ENCODE measurements around the gene VSX2. TPM values are rescaled to one million over a fixed set of nuclear protein-coding genes. Genes with fewer than 3 reads are reported as not detected.

VSX2 gene
- total RNA-seq (not detected), polyA plus RNA-seq (not detected)
- long read RNA-seq, donor 1, result 0 reads
- long read RNA-seq, donor 2, result 0 reads
- long read RNA-seq, donor 3, result 0 reads
- long read RNA-seq, donor 4, result 0 reads
- long read RNA-seq, donor 5, result 0 reads

DNA sequence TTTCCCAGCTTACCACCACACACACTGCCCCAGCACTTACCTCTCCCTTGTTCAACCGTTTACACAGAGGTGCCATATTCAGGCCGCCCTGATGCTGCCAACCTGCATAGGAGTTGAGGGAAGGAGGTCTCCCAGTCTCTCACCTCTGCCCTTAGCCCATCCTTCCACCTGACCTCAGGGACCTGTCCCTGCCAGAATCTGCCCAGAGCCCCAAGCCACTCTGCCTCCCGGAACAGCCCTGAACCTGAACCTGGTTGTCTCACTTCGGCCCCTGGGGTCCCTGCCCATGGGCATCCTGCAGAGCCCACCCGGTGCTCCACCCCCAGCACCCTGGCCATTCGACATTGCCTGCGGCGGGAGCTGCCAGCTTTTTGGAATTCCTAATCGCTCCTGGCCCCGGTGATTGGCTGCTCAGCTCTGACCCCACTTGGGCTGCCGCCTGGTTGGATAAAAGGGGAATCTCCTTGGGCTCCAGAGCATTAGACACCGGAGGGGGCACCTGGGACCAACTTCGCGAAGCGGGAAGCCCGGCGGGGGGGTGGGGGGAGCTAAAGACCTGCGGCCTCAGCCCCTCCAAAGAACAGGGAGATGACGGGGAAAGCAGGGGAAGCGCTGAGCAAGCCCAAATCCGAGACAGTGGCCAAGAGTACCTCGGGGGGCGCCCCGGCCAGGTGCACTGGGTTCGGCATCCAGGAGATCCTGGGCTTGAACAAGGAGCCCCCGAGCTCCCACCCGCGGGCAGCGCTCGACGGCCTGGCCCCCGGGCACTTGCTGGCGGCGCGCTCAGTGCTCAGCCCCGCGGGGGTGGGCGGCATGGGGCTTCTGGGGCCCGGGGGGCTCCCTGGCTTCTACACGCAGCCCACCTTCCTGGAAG is at the start of gene VSX2:
Gene VSX2, plus strand, starts transcription at position 476 of the 874 bp plus-strand sequence. Its CDS starts 113 bp downstream, at position 589.
- H3K9ac ChIP-seq (ENCODE audit: insufficient read depth in 1 of 2, low read length in 2 of 2), result no peak within 1 kb of the TSS
- WGBS, 2 donors, result 9 to 12% methylated on average over 37 to 40 of the region's 40 CpGs
- DNase-seq (no peak), ATAC-seq (ENCODE audit: insufficient read depth, low FRiP score) (no peak)
- peaks cover 0 to 3% (median 0%) of the 10 kb centered on the region in 4 donors for H3K9me3 ChIP-seq (ENCODE audit: control insufficient read depth in 4 of 4, insufficient read depth in 3 of 4, low read length in 3 of 4)
- H3K36me3 ChIP-seq (ENCODE audit: control insufficient read depth in 4 of 4, insufficient read depth in 4 of 4, low read length in 4 of 4), result no peaks in the 10 kb centered on the region
- H3K4me1 ChIP-seq (ENCODE audit: control insufficient read depth in 5 of 5, insufficient read depth in 5 of 5, low read length in 5 of 5), result peaks cover 0 to 20% (median 0%) of the 10 kb centered on the region in 5 donors
- peaks cover 3 to 68% (median 67%) of the 10 kb centered on the region in 3 donors for H3K27me3 ChIP-seq (ENCODE audit: control insufficient read depth in 3 of 3, insufficient read depth in 3 of 3, low read length in 2 of 3)
- TF ChIP-seq, protein P1, sequence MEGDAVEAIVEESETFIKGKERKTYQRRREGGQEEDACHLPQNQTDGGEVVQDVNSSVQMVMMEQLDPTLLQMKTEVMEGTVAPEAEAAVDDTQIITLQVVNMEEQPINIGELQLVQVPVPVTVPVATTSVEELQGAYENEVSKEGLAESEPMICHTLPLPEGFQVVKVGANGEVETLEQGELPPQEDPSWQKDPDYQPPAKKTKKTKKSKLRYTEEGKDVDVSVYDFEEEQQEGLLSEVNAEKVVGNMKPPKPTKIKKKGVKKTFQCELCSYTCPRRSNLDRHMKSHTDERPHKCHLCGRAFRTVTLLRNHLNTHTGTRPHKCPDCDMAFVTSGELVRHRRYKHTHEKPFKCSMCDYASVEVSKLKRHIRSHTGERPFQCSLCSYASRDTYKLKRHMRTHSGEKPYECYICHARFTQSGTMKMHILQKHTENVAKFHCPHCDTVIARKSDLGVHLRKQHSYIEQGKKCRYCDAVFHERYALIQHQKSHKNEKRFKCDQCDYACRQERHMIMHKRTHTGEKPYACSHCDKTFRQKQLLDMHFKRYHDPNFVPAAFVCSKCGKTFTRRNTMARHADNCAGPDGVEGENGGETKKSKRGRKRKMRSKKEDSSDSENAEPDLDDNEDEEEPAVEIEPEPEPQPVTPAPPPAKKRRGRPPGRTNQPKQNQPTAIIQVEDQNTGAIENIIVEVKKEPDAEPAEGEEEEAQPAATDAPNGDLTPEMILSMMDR (IDR thresholded peaks at IDR 0.05; ENCODE audit: control extremely low read depth, extremely low read depth), result no peak
- H3K27ac ChIP-seq (ENCODE audit: low read depth in 1 of 2, low read length in 1 of 2), result no peak within 1 kb of the TSS
- H3K4me3 ChIP-seq, result no peak within 1 kb of the TSS

DNA sequence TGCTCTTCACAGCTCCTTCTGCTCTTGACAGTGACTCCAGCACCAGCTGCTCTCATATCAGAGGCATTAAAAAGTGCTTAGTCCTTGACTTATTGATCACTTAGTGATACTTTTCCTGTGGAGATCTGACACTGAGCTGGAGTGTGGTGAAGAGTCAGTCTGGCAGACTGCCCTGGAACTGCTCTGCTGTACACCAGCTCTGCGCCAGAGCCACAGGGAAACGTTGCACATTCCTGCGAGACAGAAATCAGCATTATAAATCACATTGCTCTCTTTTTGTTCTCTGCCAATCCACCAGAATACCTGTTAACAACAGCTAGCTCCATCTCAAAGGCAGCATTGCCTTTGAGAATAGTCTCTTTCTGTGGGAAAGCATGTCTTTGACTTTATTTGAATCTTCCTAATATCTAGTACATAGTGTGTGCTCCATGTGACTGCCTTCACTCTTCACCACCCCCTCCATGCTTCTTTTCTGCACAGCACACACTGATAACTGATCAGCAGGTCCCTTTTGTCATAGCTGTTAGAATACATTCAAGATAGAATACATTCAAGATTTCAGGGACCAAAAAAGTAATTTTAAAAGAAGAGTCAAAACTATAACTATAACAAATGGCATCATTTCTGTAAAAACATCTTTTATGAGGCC is 48.2 kb upstream of the VSX2 start:
- no peak overlapping the region for H3K4me3 ChIP-seq
- H3K9ac ChIP-seq (ENCODE audit: insufficient read depth in 1 of 2, low read length in 2 of 2), result no peak overlapping the region
- no peaks in the 10 kb centered on the region for H3K9me3 ChIP-seq (ENCODE audit: control insufficient read depth in 4 of 4, insufficient read depth in 3 of 4, low read length in 3 of 4)
- no peak for DNase-seq
- TF ChIP-seq, protein P1 (IDR thresholded peaks at IDR 0.05; ENCODE audit: control extremely low read depth, extremely low read depth), result no peak
- no peaks in the 10 kb centered on the region for H3K4me1 ChIP-seq (ENCODE audit: control insufficient read depth in 5 of 5, insufficient read depth in 5 of 5, low read length in 5 of 5)
- H3K27me3 ChIP-seq (ENCODE audit: control insufficient read depth in 3 of 3, insufficient read depth in 3 of 3, low read length in 2 of 3), result no peaks in the 10 kb centered on the region
- no peak for ATAC-seq (ENCODE audit: insufficient read depth, low FRiP score)
- peaks cover 0 to 6% (median 0%) of the 10 kb centered on the region in 4 donors for H3K36me3 ChIP-seq (ENCODE audit: control insufficient read depth in 4 of 4, insufficient read depth in 4 of 4, low read length in 4 of 4)
- no peak overlapping the region for H3K27ac ChIP-seq (ENCODE audit: low read depth in 1 of 2, low read length in 1 of 2)
- 77 to 86% methylated on average over 3 of the region's 3 CpGs for WGBS, 2 donors

DNA sequence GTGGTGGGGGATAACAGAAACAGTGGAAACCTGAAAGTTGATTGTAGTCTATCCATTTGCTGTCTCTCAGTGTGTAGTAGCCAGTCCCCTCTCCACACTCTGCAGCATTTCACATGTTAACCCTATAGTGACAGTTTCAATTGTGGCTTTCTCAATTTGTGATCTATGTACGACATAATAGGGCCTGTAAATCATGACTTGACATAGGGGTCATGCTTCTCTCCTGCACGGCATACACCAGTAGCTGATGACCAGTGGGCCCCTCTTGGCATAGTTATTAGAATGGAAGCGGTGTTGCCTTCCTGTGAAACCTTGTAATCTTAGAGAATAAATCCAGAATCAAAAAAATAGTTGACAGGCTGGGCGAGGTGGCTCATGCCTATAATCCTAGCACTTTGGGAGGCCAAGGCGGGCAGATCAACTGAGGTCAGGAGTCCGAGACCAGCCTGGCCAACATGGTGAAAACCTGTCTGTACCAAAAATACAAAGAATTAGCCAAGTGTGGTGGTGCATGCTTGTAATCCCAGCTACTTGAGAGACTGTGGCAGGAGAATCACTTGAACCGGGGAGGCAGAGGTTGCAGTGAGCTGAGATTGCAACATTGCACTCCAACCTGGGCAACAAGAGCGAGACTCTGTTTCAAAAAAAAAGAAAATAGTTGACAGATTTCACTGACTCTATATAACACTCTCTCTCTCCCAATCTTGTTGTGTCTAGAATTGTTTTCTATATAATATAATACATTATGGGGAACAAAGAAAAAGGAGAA is 44.6 kb upstream of the VSX2 start:
- Histone ChIP-seq H3K27ac (ENCODE audit: low read depth in 1 of 2, low read length in 1 of 2) (no peak overlapping the region), H3K27me3 (ENCODE audit: control insufficient read depth in 3 of 3, insufficient read depth in 3 of 3, low read length in 2 of 3) (no peaks in the 10 kb centered on the region), H3K9me3 (ENCODE audit: control insufficient read depth in 4 of 4, insufficient read depth in 3 of 4, low read length in 3 of 4) (no peaks in the 10 kb centered on the region), H3K4me1 (ENCODE audit: control insufficient read depth in 5 of 5, insufficient read depth in 5 of 5, low read length in 5 of 5) (no peaks in the 10 kb centered on the region), H3K36me3 (ENCODE audit: control insufficient read depth in 4 of 4, insufficient read depth in 4 of 4, low read length in 4 of 4) (peaks cover 0 to 11% (median 8%) of the 10 kb centered on the region in 4 donors), H3K9ac (ENCODE audit: insufficient read depth in 1 of 2, low read length in 2 of 2) (no peak overlapping the region), H3K4me3 (no peak overlapping the region)
- ATAC-seq (ENCODE audit: insufficient read depth, low FRiP score), result no peak
- DNase-seq, result no peak
- 81 to 95% methylated on average over 8 of the region's 8 CpGs for WGBS, 2 donors
- TF ChIP-seq, protein P1 (IDR thresholded peaks at IDR 0.05; ENCODE audit: control extremely low read depth, extremely low read depth), result no peak

Measured in lung (tissue), 16 donors.